ENCODE results near the gene PCBP3.
A peak's percentile ranks its signal among the peaks of the same experiment; 100 is the strongest.
"Not testable (repeated sequence)": the region's sequence is repeated elsewhere in the genome, so short reads cannot be mapped to it uniquely, and the experiment has no call there.

PCBP3 gene

DNA sequence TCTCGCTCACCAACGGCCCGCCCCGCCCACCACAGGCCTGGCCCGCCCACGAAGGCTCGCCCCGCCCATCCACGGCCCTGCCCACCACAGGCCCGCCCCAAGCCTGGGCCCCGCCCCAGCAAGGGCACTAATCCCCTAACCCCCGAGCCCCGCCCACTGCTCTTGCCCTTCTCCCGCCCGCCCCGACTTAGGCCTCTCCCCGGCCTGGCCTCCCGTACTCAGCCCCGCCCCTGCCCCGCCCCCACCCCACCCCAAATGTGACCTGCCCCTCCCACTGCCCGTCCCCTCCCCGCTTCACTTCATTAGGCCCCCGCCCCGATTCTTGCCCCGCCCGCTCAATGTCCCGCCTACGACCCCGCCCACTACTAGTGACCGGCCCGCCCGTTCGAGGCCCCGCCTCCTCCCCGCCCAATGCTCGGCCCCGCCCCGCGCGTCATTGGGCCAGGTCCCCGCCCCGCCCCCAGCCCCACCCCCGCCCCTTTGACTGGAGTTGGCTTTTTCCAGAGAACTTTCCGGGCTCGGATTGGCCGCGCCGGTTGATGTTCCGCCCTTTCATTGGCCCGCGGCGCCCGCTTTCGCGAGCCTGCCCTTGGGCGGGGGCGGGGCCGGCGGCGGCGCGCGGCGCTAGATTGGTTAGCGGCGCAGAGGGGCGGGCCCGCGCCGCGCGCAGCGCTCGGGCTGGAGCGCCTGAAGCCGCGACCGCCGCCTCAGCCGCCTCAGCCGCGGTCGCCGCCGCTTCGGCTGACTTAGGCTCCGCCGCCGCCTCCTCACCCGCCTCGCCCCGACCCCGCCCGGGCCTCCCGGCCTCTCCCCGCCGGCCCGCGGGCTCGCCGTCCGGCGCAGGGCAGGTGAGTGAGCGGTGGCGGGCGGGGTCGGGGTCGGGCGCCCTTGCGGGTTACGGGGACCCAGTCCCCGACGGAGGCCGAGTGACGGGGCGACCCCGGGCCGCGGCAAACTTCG, at the start of gene PCBP3:
Gene PCBP3, plus strand, starts transcription at position 705 of the 960 bp plus-strand sequence. CDS start 206,361 bp downstream, outside the sequence.
- DNase-seq, result peak; percentile 98

DNA sequence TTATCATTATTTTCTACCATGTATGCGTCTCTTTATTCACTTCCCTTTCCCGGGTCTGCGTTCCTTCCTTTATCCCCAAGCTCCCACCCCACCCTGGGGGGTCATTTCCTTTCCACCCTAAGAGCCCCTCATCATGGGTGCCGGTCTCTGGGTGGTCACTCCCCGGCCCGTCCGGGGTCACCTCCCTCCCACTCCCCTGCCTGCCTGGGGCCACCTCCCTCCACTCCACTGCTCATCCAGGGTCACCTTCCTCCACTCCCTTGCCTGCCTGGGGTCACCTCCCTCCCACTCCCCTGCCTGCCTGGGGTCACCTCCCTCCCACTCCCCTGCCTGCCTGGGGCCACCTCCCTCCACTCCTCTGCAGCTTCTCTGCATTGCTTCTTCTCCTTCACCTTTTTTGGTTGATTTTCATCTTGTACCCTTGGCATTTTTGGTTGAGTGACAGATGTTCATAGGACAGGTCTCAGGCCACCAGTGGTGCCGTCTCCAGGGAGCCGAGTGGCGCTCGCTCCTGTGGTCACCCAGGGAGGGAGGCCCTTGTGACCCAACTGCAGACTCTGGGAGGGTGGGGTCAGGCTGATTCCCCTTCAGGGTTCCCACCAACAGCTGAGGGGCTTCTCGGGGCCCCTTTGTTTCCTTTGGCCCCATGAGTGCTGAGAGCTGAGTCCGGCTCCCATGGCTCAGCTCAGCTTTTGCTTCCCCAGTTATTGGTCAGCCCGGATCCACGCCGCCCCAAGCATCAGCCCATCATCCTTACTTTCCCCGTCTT, 48.6 kb upstream of the PCBP3 start:
- no peak for DNase-seq

DNA sequence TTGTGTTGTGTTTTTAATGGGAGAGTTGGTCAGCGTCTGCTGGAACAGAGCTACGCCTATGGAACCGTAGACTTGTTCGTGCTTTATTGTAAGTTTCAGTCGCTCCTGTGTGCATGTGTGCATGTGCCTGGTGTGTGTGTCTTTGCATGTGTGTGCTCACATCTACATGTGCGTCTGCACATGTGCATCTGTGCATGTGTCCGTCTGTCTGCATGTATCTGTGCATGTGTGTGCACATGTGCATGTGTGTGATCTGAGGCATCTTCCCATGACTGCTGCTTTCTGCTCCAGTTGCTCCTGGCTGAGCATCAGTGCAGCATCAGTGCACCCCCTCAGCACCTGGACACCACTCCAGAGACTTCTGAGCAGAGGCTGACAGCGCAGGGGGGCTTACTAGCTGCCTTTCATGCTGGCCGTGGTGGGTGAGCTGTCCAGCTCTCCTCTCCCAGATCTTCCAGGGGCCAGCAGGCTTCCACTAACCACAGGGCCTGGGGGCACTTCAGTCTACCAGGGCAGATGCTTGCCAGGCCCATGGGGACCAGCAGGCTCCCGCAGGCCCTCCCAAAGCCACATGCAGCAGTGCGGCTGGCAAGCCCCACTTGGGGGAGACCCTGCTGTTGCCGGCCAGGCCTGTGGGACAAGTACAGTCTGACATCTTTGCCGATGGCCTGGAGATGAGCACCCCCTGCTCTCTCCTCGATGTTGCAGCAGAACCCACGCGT, 47.8 kb upstream of the PCBP3 start:
- no peak for DNase-seq

GRCh38 chr21:45596704-45597318, 46.7 kb upstream of the PCBP3 start:
- DNase-seq, result peak; percentile 80

DNA sequence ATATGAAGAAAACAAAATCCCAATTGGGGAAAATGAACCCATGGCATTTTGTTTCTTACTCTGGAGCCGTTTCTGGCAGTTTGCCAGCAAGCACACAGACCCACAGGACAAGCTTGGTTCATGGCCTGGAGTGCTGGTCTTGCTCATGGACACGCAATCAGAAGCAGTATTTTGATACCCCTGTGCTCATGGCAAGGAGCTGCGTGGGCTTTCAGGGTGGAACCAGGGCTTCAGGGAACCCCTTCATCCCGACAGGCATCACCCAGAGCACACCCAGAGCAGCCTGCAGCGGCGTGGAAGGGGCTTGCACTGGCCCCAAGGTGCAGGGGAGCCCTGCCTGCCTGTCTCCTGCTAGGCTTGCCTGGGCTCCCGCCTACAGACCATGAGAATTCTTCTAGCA, 45.4 kb upstream of the PCBP3 start:
- no peak for DNase-seq

- DNase-seq, result no peak
Observed at GRCh38 chr21:45598666-45599065, 44.9 kb upstream of the PCBP3 start.

- DNase-seq, result no peak
Observed at GRCh38 chr21:45599146-45599581, 44.4 kb upstream of the PCBP3 start.

- DNase-seq, result no peak
Observed at GRCh38 chr21:45600248-45600647, 43.3 kb upstream of the PCBP3 start.

DNA sequence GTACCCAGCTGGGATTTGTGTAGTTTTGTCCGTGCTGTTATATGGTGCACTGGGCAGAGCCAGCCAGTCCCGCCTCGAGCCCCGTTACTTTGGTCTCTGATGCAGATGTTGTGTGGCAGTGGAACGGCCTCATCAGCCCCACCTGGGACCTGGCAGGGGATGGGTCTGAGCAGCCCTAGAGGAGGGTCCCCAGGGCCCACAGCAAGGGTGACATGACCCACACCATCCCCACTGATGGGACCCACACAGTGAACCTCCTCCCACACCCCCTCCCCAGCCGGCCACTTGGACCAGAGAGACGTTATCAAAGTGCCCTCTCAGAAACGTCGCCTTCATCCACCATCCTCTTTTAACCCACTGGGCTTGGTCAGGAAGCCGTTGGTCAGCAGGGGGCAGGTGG, 42.0 kb upstream of the PCBP3 start:
- DNase-seq, result no peak

GRCh38 chr21:45602106-45602505, 41.4 kb upstream of the PCBP3 start:
- no peak for DNase-seq

GRCh38 chr21:45603481-45603880, 40.0 kb upstream of the PCBP3 start:
- no peak for DNase-seq

DNA sequence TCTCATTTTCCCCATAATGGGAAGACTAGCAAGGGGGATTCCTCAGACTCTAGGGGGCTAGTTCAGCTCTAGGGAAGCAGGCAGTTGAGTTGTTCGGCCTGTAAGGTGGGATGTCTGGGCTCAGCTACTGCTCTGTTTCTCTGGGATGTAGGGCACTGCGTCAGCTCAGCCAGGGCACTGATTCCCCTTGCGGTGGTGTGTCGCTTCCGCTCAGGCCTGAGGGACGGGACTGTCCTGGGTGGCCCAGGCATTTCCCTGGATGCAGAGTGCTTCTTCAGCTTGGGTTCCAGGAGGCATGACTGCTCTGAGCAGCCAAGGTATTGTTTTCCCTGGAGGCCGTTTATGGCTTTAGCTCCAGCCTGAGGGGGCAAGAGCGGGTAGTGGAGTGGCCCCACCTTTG, 38.8 kb upstream of the PCBP3 start:
- DNase-seq, result not testable (repeated sequence)

- peak; percentile 74 for DNase-seq
Observed at GRCh38 chr21:45607021-45607908, 36.3 kb upstream of the PCBP3 start.

DNA sequence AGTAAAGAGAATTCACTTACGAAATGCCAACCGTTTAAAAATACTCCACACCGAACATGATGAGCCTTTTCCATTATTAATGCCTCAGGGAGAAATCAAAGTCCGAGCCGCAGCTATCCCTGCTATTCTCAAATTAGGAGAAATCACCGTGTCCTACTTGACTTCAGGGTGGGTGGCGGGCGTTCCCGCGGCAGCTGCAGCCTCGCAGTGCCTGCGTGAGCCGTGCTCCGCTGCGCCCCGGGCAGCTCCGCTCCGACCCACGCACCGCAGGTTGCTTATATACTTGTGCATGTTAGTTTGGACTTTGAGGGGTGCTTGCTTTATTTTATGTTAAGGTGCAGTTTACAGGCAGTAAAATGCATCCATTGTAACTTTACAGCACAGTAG, 35.6 kb upstream of the PCBP3 start:
- no peak for DNase-seq

GRCh38 chr21:45608747-45609470, 34.6 kb upstream of the PCBP3 start:
- not testable (repeated sequence) for DNase-seq

GRCh38 chr21:45609616-45610015, 33.9 kb upstream of the PCBP3 start:
- DNase-seq, result not testable (repeated sequence)

DNA sequence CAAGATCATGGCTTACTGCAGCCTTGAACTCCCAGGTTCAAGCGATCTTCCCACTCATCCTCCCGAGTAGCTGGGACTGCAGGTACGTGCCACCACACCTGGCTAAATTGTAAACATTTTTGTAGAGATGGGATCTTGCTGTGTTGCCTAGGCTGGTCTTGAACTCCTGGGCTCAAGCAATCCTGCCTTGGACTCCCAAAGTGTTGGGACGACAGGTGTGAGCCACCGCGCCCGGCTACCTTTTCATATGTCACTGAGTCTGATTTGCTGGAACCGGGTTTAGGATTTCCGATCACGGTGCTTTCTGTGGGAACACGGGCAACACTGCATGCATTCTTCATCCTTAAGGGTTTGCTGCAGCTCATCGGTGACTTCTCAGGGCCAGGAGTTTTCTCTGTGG, 32.2 kb upstream of the PCBP3 start:
- DNase-seq, result no peak

DNA sequence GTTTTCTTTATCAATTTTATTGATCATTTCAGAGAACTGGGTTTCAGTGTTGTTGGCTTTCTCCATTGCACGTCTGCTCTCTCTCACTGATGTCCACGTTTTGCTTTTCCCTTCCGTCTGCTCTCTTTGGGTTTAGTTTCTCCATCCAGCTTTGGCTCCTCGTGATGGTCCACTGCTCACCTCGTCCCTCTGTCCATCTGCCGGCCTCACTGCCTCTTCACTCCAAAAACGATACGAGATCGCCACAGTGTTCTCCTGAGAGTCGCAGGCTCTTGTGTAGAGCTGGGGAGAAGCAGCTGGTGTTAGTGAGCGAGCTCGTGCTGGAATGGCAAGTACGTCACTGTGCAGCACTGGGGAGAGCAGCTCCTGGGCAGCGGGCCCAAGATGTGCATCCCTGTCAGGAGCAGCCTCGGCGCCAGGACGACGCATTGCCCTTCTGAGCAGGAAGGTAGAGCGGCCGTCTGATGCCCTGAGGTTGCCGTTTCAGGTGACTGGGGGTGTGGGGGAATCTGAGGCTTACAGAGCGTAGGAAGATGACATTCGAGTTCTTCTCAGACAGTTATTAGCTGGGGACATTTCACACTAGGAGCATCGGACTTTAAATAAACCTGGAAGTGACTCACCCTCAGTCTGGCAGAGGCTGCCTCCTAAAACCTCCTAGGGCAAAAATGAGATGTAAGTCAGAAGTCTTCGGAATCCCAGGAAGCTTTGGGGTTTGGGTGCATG, 31.4 kb upstream of the PCBP3 start:
- DNase-seq, result no peak

DNA sequence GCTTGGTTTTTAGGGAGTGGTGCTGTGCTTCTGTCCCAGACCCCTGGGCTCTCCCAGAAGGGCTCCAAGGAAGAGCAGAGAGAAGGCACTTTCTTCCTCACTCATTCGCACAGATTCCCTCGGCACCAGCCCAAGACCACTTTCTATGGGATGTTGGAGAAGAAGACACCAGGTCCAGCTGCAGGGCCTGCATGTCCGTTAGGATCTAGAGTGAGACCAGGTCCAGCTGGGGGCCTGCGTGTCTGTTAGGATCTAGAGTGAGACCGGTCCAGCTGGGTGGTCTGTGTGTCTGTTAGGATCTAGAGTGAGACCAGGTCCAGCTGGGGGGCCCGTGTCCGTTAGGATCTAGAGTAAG, 30.9 kb upstream of the PCBP3 start:
- not testable (repeated sequence) for DNase-seq

DNA sequence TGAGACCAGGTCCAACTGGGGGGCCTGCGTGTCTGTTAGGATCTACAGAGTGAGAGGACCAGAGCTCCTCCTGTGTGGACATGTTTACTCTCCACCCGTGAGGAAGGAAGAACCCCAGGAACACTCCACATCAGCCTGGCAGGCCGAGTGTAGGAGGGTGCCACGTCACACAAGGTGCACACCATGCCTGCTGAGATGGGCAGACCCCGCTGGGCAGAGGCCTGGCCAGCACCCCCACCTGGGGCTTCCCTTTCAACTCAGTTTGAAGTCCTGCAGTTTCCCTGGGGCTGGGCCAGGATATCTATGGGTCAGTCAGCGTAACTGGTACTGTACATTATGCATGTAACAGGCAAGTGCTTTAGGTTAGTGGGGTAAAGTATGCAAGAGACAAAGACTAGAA, 30.1 kb upstream of the PCBP3 start:
- DNase-seq, result no peak
